ENCODE results near the gene ANXA6. TPM values are rescaled to one million over a fixed set of nuclear protein-coding genes. Genes with fewer than 3 reads are reported as not detected.

The ANXA6 gene
- total RNA-seq, 1 experiment from 2014 or later = 51.9 TPM

DNA sequence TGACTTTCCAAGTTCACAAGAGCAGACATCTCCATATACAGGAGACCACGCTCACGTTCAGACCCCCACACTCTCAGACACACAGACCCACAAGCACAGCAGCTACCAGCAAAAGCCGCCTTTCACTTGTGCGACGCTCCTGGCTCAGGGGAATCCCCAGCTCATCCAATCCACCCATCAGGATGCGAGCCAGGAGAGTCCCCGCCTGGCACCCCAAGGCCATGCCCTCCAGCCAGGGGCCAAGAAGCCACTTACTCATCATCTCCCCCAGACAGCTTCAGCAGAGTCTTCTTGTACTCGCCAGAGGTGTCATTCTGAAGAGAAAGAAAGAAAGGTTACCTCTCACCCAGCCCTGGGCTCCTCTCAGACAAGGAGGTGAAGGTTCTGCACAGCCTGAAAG, 29.7 kb downstream of the ANXA6 start:
- TF ChIP-seq, protein P1, sequence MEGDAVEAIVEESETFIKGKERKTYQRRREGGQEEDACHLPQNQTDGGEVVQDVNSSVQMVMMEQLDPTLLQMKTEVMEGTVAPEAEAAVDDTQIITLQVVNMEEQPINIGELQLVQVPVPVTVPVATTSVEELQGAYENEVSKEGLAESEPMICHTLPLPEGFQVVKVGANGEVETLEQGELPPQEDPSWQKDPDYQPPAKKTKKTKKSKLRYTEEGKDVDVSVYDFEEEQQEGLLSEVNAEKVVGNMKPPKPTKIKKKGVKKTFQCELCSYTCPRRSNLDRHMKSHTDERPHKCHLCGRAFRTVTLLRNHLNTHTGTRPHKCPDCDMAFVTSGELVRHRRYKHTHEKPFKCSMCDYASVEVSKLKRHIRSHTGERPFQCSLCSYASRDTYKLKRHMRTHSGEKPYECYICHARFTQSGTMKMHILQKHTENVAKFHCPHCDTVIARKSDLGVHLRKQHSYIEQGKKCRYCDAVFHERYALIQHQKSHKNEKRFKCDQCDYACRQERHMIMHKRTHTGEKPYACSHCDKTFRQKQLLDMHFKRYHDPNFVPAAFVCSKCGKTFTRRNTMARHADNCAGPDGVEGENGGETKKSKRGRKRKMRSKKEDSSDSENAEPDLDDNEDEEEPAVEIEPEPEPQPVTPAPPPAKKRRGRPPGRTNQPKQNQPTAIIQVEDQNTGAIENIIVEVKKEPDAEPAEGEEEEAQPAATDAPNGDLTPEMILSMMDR (IDR thresholded peaks at IDR 0.05; ENCODE audit: insufficient read depth in 1 of 2, low read depth in 1 of 2, low read length in 1 of 2, severe bottlenecking in 1 of 2, unreplicated experiment in 1 of 2) = no peak
- H3K27me3 Mint-ChIP-seq (ENCODE audit: insufficient read depth, unreplicated experiment) = no peaks in the 10 kb centered on the region
- peaks cover 8% of the 10 kb centered on the region for H3K4me1 Mint-ChIP-seq (ENCODE audit: low read depth, unreplicated experiment)
- H3K27ac Mint-ChIP-seq (ENCODE audit: unreplicated experiment) = no peak overlapping the region
- no peaks in the 10 kb centered on the region for H3K27me3 ChIP-seq (replicated peaks; ENCODE audit: control insufficient read depth, insufficient read depth, low read length)
- no peak for DNase-seq
- intact Hi-C loops (cut with micrococcal nuclease; ENCODE audit: unreplicated experiment) = loop anchor here (2.0 kb wide), 1 partner anchor 171 kb away; no protein-coding TSS in a partner anchor
- peaks cover 7% of the 10 kb centered on the region for H3K36me3 Mint-ChIP-seq (ENCODE audit: insufficient read depth, unreplicated experiment)
- H3K9me3 Mint-ChIP-seq (ENCODE audit: unreplicated experiment) = no peaks in the 10 kb centered on the region
- CTCF ChIA-PET = interaction anchor here (3.1 kb wide), 1 partner anchor 36 kb away, joined by 127 read pairs; no protein-coding TSS in a partner anchor
- BruUV-seq (replicated peaks) = no TSS peak
- peaks cover 22% of the 10 kb centered on the region for H3K4me1 ChIP-seq
- no peaks in the 10 kb centered on the region for H3K36me3 ChIP-seq (ENCODE audit: control insufficient read depth, insufficient read depth, low read length)
- H3K9me3 ChIP-seq = no peaks in the 10 kb centered on the region
- H3K4me3 ChIP-seq (ENCODE audit: low read depth, low read length) = no peak overlapping the region
- H3K4me3 Mint-ChIP-seq (ENCODE audit: unreplicated experiment) = no peak overlapping the region
- POLR2A ChIA-PET = no interaction called here

DNA sequence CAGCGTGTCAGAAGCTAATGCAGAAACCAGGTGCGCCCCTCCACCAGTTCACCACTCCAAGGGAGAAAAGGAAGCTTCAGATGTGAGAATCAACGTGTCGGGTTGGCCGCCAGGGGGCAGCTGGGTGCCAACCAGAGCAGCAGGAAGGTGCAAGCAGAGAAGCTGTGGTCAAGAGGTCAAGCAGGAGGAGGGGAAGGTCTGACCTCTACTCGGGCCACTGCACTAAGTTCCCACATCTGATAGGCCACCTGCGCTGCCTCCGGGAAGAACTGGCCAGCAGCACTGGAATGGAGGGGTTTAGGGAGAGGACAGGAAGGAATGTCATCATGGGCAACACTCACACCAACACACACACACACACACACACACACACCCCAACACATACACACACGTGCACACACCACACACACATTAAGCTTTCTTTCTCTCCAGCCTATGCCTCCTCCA, 31.4 kb downstream of the ANXA6 start:
- ChIA-PET CTCF (interaction anchor here (0.6 to 3.1 kb wide), 24 partner anchors 10 to 526 kb away, joined by 3 to 127 read pairs (median 5); partner anchors contain the start of genes ANXA6, CCDC69, GM2A and GPX3), POLR2A (interaction anchor here (0.7 to 1.3 kb wide), 3 partner anchors 31 to 126 kb away, joined by 3 to 6 read pairs (median 4); partner anchors contain the start of gene ANXA6)
- Mint-ChIP-seq H3K4me3 (ENCODE audit: unreplicated experiment) (no peak overlapping the region), H3K27ac (ENCODE audit: unreplicated experiment) (no peak overlapping the region), H3K27me3 (ENCODE audit: insufficient read depth, unreplicated experiment) (no peaks in the 10 kb centered on the region), H3K9me3 (ENCODE audit: unreplicated experiment) (no peaks in the 10 kb centered on the region), H3K36me3 (ENCODE audit: insufficient read depth, unreplicated experiment) (peaks cover 7% of the 10 kb centered on the region), H3K4me1 (ENCODE audit: low read depth, unreplicated experiment) (peaks cover 6% of the 10 kb centered on the region)
- peak; percentile 85 to 86 for DNase-seq
- Histone ChIP-seq H3K4me1 (peaks cover 15% of the 10 kb centered on the region), H3K27me3 (replicated peaks; ENCODE audit: control insufficient read depth, insufficient read depth, low read length) (no peaks in the 10 kb centered on the region), H3K9me3 (no peaks in the 10 kb centered on the region), H3K4me3 (ENCODE audit: low read depth, low read length) (no peak overlapping the region), H3K36me3 (ENCODE audit: control insufficient read depth, insufficient read depth, low read length) (no peaks in the 10 kb centered on the region)
- TF ChIP-seq, protein P1 (IDR thresholded peaks at IDR 0.05; ENCODE audit: insufficient read depth in 1 of 2, low read depth in 1 of 2, low read length in 1 of 2, severe bottlenecking in 1 of 2, unreplicated experiment in 1 of 2) = peak; percentile 89 to 91
- no TSS peak for BruUV-seq (replicated peaks)
- intact Hi-C loops (cut with micrococcal nuclease; ENCODE audit: unreplicated experiment) = loop anchor here (1.0 to 2.0 kb wide), 3 partner anchors 38 to 173 kb away; no protein-coding TSS in a partner anchor

DNA sequence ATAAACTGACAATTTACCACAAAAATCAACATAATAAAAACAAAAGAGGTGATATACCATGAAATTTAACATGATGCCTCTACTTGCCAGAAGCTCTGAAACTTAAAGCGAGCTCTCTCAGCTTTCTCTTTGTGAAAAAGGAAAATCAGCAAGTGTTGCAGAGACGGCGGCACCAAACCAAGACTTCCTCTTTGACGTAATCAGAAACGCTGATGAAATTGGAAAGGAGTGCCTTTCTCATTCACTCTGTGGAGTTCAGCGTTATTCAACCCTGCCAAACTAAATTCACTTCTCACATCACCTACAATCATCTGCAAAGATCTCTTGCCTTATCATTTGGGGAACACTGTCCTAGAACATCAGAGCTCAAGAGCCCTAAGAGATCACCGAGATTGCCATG, 32.2 kb downstream of the ANXA6 start:
- H3K36me3 ChIP-seq (ENCODE audit: control insufficient read depth, insufficient read depth, low read length) = no peaks in the 10 kb centered on the region
- Mint-ChIP-seq H3K4me3 (ENCODE audit: unreplicated experiment) (no peak overlapping the region), H3K27me3 (ENCODE audit: insufficient read depth, unreplicated experiment) (no peaks in the 10 kb centered on the region), H3K4me1 (ENCODE audit: low read depth, unreplicated experiment) (no peaks in the 10 kb centered on the region), H3K9me3 (ENCODE audit: unreplicated experiment) (no peaks in the 10 kb centered on the region), H3K27ac (ENCODE audit: unreplicated experiment) (no peak overlapping the region), H3K36me3 (ENCODE audit: insufficient read depth, unreplicated experiment) (no peaks in the 10 kb centered on the region)
- no peak overlapping the region for H3K4me3 ChIP-seq (ENCODE audit: low read depth, low read length)
- ChIA-PET CTCF (interaction anchor here (0.7 to 3.1 kb wide), 15 partner anchors 9 to 398 kb away, joined by 3 to 127 read pairs (median 6); partner anchors contain the start of genes ANXA6, GM2A and GPX3), POLR2A (no interaction called here)
- BruUV-seq (replicated peaks) = no TSS peak
- no peaks in the 10 kb centered on the region for H3K27me3 ChIP-seq (replicated peaks; ENCODE audit: control insufficient read depth, insufficient read depth, low read length)
- H3K9me3 ChIP-seq = no peaks in the 10 kb centered on the region
- TF ChIP-seq, protein P1 (IDR thresholded peaks at IDR 0.05; ENCODE audit: insufficient read depth in 1 of 2, low read depth in 1 of 2, low read length in 1 of 2, severe bottlenecking in 1 of 2, unreplicated experiment in 1 of 2) = no peak
- no peak for DNase-seq
- H3K4me1 ChIP-seq = peaks cover 7% of the 10 kb centered on the region
- intact Hi-C loops (cut with micrococcal nuclease; ENCODE audit: unreplicated experiment) = no loop called here
